K562 (cell line): Measurements from ENCODE around the gene ZC3H6.

Experiments used
- CTCF ChIP-seq, 3 experiments: IDR thresholded peaks in 2 of 3; conservative IDR thresholded peaks in 1 of 3; 2 replicates each; pipeline ENCODE4 v1.5.1; 2011 to 2012; ENCODE audit warnings: low read length in 3 of 3, mild to moderate bottlenecking in 3 of 3, control low read depth in 2 of 3, improper control_type of control experiment in 1 of 3, inconsistent platforms in 1 of 3, low read depth in 1 of 3, mixed read lengths in 1 of 3, moderate library complexity in 1 of 3; ENCODE audit not compliant: insufficient read depth in 2 of 3
- FOSL1 ChIP-seq: fragments of 200-800 bp; sonication (Bioruptor generic); conservative IDR thresholded peaks from 2 replicates; pipeline ENCODE4 v1.6.1; 2016; ENCODE audit warnings: missing genetic modification characterization, missing compliant biosample characterization
- MTA3 ChIP-seq: fragments of 450-650 bp; formaldehyde crosslinking; IDR thresholded peaks from 2 replicates; pipeline ENCODE4 v1.6.1; 2017; ENCODE audit warnings: mild to moderate bottlenecking, borderline replicate concordance
- POLR2AphosphoS5 ChIP-seq: IDR thresholded peaks from 2 replicates; pipeline ENCODE4 v1.6.1; 2011; ENCODE audit warnings: mild to moderate bottlenecking, low read depth, low read length, moderate library complexity; ENCODE audit not compliant: control insufficient read depth, insufficient read depth
- RNF219 ChIP-seq: fragments of 250-450 bp; sonication (Bioruptor Pico); IDR thresholded peaks from 2 replicates; pipeline ENCODE4 v1.5.0; 2022; ENCODE audit warnings: mild to moderate bottlenecking
- YBX1 ChIP-seq: fragments of 450-650 bp; IDR thresholded peaks from 2 replicates; pipeline ENCODE4 v1.7.1; 2016; ENCODE audit warnings: mild to moderate bottlenecking
- ZBTB1 ChIP-seq: sonication (generic); formaldehyde crosslinking; IDR thresholded peaks from 2 replicates; pipeline ENCODE4 v1.8.1; 2023; ENCODE audit warnings: missing genetic modification reagents, low read depth, mild to moderate bottlenecking, borderline replicate concordance

- TF ChIP-seq RNF219 (CRISPR knock-in tag) (no peak), YBX1 (no peak), MTA3 (no peak), FOSL1 (tag) (no peak), CTCF (IDR thresholded peaks at IDR 0.05 in 2 of 3, conservative IDR thresholded peaks at IDR 0.05 in 1 of 3; ENCODE audit: insufficient read depth in 2 of 3, low read depth in 1 of 3, low read length in 3 of 3) (no peak), ZBTB1 (no peak), POLR2AphosphoS5 (no peak)
These were observed 17.8 kb upstream of the ZC3H6 start for GRCh38 chr2:112257575-112257974.
